T1000 (cell line): ENCODE results near the gene RANBP3L.
"Not testable (repeated sequence)": the region's sequence is repeated elsewhere in the genome, so short reads cannot be mapped to it uniquely, and the experiment has no call there.

Experiments
- DNase-seq: peaks from one replicate; lab custom pipeline; 2025; ENCODE audit warnings: mixed read lengths; lab: John Stamatoyannopoulos, UW

RANBP3L gene

DNA sequence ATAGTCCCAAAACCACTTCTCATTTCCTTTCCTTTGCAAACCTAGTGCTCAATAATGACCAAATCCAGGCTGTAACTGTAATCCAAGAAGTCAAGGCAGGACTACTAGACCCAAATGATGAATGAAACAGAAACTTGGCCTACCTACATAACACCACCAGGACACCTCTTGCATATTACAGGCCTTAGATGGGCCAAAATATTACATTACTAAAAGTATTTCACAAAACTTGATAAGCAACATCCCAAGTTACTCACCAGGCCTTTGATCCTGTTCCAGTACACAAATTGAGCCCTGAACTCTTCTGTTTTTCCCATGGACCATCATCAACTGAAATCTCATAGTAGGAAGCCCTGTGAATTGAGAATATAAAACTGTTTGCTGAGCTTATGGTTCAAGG lies 94.8 kb downstream of the RANBP3L start:
- DNase-seq, result no peak

DNA sequence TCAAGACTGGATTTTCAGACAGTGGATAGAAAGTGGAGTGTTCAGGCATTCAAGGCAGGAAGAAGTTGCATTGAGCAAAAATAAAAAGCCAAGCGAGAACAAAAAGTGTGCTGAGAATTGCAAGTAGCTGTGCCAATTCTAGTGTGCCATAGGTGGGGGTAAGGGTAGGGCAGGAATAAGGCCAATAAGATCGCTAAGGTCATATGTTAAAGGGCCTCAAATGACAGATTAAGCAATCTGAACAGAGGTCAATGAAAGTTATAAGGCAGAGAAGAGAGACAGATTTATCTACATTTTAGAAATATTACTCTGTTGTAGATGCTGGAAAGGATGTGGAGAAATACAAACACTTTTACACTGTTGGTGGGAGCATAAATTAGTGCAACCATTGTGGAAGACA lies 96.4 kb downstream of the RANBP3L start:
- no peak for DNase-seq

DNA sequence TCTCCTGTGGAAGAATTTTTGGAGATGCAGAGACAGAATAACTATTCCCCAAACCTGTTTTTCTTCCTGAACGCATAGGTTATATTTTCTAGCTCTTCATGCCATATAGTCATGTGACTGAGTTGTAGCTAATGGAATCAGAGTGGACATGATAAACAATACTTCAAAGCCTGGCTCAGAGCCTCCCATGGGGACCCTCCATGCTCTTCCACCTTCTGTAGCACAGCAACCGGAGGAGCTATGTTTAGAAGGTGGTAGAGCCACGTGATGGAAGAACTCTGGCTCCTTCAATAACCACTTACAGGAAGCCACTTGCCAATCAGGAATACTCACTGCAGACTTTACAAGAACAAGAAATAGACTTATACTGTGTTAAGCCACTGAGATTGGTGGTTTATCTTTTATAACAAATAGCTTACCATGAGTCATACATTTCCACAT lies 99.2 kb downstream of the RANBP3L start:
- DNase-seq, result no peak

DNA sequence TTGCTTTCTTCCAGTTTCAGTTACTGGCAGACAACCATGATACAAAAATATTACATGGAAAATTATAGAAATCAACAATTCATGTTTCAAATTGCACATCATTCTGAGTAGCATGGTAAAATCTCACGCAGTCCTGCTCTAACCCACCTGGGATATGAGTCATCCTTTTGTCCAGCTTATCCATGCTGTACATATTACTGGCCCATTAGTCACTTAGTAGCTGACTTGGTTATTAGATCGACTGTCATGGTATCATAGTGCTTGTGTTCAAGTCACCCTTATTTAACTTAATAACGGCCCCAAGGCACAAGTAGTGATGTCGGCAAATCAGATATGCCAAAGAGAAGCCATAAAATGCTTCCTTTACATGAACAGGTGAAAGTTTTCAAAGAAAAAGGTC lies 101.2 kb downstream of the RANBP3L start:
- DNase-seq, result no peak

DNA sequence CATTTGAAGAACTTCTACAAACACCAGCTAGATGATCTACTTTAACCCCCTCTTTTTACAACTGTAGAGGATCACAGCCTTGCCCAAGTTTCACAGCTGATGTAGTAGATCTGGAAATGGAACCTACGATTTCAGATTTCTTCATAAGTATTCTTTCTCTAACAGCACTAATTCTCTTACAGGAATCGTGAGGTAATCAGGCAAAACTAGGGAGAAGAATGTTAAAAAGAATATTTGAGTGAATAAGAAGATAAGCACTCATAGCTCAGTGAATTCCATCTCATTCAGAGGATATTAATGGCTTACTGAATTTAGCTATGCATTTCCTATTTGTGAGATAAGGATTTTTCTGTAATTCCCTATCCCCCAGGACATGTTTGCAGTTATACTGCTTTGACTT lies 102.1 kb downstream of the RANBP3L start:
- no peak for DNase-seq

DNA sequence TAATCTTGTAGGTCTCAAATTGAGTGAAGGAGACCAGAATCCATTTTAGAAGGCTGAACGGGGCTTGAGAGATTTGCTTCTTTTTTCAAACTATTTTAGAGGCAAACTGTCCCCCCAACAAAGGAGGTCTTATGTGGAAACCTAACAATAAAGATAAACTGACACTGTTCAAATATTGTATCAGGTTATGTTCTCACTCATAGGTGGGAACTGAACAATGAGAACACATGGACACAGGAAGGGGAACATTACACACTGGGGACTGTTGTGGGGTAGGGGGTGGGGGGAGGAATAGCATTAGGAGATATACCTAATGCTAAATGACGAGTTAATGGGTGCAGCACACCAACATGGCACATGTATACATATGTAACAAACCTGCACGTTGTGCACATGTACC lies 102.9 kb downstream of the RANBP3L start:
- DNase-seq, result not testable (repeated sequence)
